Measurements from ENCODE around the gene PIK3R1. TPM values are rescaled to one million over a fixed set of nuclear protein-coding genes. Genes with fewer than 3 reads are reported as not detected.

Gene PIK3R1
- total RNA-seq, 1 donor from 2014 or later, result 27.4 TPM

DNA sequence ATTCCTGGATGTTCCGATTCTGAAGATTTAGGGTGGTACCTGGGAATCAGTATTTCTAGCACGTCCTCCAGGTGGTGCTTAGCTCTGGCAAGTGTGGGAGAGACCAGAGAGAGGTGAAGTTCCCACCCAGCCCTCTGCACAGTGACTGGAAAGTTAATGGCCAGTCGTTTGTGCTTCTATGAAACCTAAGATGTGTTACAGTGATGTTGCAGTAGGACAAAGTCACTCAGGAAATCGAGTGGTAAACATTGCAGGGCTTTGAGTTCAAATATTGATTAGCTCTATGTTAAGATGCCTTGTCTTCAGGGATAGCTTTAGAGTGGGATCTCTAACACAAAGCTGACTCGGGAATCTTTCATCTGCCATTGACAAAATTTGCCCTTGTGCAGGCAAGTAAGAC, 55.6 kb downstream of the PIK3R1 start:
- peaks cover 14% of the 10 kb centered on the region for H3K4me1 Mint-ChIP-seq (ENCODE audit: unreplicated experiment)
- DNase-seq (ENCODE audit: extremely low spot score, unreplicated experiment), result no peak
- H3K9me3 Mint-ChIP-seq (ENCODE audit: unreplicated experiment), result no peaks in the 10 kb centered on the region
- no peak overlapping the region for H3K27ac Mint-ChIP-seq (ENCODE audit: unreplicated experiment)
- TF ChIP-seq, protein P1, sequence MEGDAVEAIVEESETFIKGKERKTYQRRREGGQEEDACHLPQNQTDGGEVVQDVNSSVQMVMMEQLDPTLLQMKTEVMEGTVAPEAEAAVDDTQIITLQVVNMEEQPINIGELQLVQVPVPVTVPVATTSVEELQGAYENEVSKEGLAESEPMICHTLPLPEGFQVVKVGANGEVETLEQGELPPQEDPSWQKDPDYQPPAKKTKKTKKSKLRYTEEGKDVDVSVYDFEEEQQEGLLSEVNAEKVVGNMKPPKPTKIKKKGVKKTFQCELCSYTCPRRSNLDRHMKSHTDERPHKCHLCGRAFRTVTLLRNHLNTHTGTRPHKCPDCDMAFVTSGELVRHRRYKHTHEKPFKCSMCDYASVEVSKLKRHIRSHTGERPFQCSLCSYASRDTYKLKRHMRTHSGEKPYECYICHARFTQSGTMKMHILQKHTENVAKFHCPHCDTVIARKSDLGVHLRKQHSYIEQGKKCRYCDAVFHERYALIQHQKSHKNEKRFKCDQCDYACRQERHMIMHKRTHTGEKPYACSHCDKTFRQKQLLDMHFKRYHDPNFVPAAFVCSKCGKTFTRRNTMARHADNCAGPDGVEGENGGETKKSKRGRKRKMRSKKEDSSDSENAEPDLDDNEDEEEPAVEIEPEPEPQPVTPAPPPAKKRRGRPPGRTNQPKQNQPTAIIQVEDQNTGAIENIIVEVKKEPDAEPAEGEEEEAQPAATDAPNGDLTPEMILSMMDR (IDR thresholded peaks at IDR 0.05), result no peak
- no peaks in the 10 kb centered on the region for H3K27me3 Mint-ChIP-seq (ENCODE audit: unreplicated experiment)
- H3K36me3 Mint-ChIP-seq (ENCODE audit: unreplicated experiment), result peaks cover 17% of the 10 kb centered on the region
- H3K4me3 Mint-ChIP-seq (ENCODE audit: unreplicated experiment), result no peak overlapping the region

GRCh38 chr5:68272289-68272688, 56.7 kb downstream of the PIK3R1 start:
- no peak for DNase-seq (ENCODE audit: extremely low spot score, unreplicated experiment)
- Mint-ChIP-seq H3K27me3 (ENCODE audit: unreplicated experiment) (no peaks in the 10 kb centered on the region), H3K4me3 (ENCODE audit: unreplicated experiment) (no peak overlapping the region), H3K27ac (ENCODE audit: unreplicated experiment) (no peak overlapping the region), H3K9me3 (ENCODE audit: unreplicated experiment) (no peaks in the 10 kb centered on the region), H3K36me3 (ENCODE audit: unreplicated experiment) (peaks cover 26% of the 10 kb centered on the region), H3K4me1 (ENCODE audit: unreplicated experiment) (peaks cover 6% of the 10 kb centered on the region)
- TF ChIP-seq, protein P1 (IDR thresholded peaks at IDR 0.05), result peak; percentile 58

DNA sequence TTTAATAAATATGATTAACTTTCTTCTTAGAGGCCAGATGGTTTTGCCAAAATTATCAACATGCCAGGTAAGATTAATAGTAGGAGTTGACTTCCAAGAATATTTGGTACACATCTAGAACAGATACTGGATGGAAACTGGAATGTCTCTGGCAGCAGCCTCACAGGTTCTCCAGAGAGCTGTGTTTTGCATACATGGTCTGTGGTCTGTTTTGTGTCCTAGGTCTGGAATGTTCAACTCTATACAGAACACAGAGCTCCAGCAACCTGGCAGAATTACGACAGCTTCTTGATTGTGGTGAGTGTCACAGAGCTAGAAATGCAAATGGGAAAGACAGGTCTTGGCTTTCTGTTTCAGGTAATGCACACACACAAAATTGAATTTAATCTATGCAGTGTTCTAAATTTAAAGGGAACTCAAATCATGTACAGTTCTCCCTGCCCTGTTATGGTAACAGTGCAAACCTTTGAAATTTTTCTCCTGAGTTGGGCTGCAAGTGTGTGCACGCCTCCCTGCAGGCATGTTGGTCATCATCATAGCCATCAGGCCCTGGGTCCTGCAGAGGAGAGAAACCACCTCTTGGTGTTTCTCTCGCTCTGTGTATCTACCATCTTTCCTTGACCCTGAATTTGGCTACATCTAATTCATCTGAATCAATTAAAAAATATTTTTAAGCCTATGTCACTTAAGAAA, 58.3 kb downstream of the PIK3R1 start:
- no peak overlapping the region for H3K27ac Mint-ChIP-seq (ENCODE audit: unreplicated experiment)
- no peak overlapping the region for H3K4me3 Mint-ChIP-seq (ENCODE audit: unreplicated experiment)
- no peak for DNase-seq (ENCODE audit: extremely low spot score, unreplicated experiment)
- no peaks in the 10 kb centered on the region for H3K9me3 Mint-ChIP-seq (ENCODE audit: unreplicated experiment)
- peaks cover under 1% of the 10 kb centered on the region for H3K4me1 Mint-ChIP-seq (ENCODE audit: unreplicated experiment)
- no peaks in the 10 kb centered on the region for H3K27me3 Mint-ChIP-seq (ENCODE audit: unreplicated experiment)
- TF ChIP-seq, protein P1 (IDR thresholded peaks at IDR 0.05), result no peak
- H3K36me3 Mint-ChIP-seq (ENCODE audit: unreplicated experiment), result peaks cover 36% of the 10 kb centered on the region

GRCh38 chr5:68274847-68275651, 59.5 kb downstream of the PIK3R1 start:
- Mint-ChIP-seq H3K27ac (ENCODE audit: unreplicated experiment) (no peak overlapping the region), H3K9me3 (ENCODE audit: unreplicated experiment) (no peaks in the 10 kb centered on the region), H3K4me1 (ENCODE audit: unreplicated experiment) (no peaks in the 10 kb centered on the region), H3K27me3 (ENCODE audit: unreplicated experiment) (no peaks in the 10 kb centered on the region), H3K4me3 (ENCODE audit: unreplicated experiment) (no peak overlapping the region), H3K36me3 (ENCODE audit: unreplicated experiment) (peaks cover 45% of the 10 kb centered on the region)
- TF ChIP-seq, protein P1 (IDR thresholded peaks at IDR 0.05), result no peak
- no peak for DNase-seq (ENCODE audit: extremely low spot score, unreplicated experiment)

GRCh38 chr5:68276740-68277139, 61.2 kb downstream of the PIK3R1 start:
- TF ChIP-seq, protein P1 (IDR thresholded peaks at IDR 0.05), result no peak
- peaks cover 58% of the 10 kb centered on the region for H3K36me3 Mint-ChIP-seq (ENCODE audit: unreplicated experiment)
- H3K27ac Mint-ChIP-seq (ENCODE audit: unreplicated experiment), result no peak overlapping the region
- no peak overlapping the region for H3K4me3 Mint-ChIP-seq (ENCODE audit: unreplicated experiment)
- no peaks in the 10 kb centered on the region for H3K9me3 Mint-ChIP-seq (ENCODE audit: unreplicated experiment)
- H3K4me1 Mint-ChIP-seq (ENCODE audit: unreplicated experiment), result peaks cover 2% of the 10 kb centered on the region
- no peaks in the 10 kb centered on the region for H3K27me3 Mint-ChIP-seq (ENCODE audit: unreplicated experiment)
- DNase-seq (ENCODE audit: extremely low spot score, unreplicated experiment), result no peak

Data from osteocyte (in vitro differentiated cells).